ENCODE results near the gene PAPOLA.

- TF ChIP-seq JUN (IDR thresholded peaks at IDR 0.05) (no peak), CTCF (IDR thresholded peaks at IDR 0.05) (no peak), ZNF302 (CRISPR knock-in tag; IDR thresholded peaks at IDR 0.05) (no peak), RFX5 (IDR thresholded peaks at IDR 0.05) (no peak), EP300 (IDR thresholded peaks at IDR 0.05) (no peak), POLR2A (IDR thresholded peaks at IDR 0.05; ENCODE audit: low read length) (no peak), HEYL (CRISPR knock-in tag; IDR thresholded peaks at IDR 0.05) (no peak)
These were observed 36.8 kb downstream of the PAPOLA start for GRCh38 chr14:96538990-96539317.
